ENCODE measurements around the gene ANKRD11.
A peak's percentile ranks its signal among the peaks of the same experiment; 100 is the strongest.
"Not testable (repeated sequence)": the region's sequence is repeated elsewhere in the genome, so short reads cannot be mapped to it uniquely, and the experiment has no call there.

The ANKRD11 gene

GRCh38 chr16:89396156-89396555 is 94.2 kb downstream of the ANKRD11 start:
- no peak overlapping the region for H3K4me3 ChIP-seq (ENCODE audit: low read length)
- DNase-seq (ENCODE audit: low read depth): no peak
- TF ChIP-seq, protein P1, sequence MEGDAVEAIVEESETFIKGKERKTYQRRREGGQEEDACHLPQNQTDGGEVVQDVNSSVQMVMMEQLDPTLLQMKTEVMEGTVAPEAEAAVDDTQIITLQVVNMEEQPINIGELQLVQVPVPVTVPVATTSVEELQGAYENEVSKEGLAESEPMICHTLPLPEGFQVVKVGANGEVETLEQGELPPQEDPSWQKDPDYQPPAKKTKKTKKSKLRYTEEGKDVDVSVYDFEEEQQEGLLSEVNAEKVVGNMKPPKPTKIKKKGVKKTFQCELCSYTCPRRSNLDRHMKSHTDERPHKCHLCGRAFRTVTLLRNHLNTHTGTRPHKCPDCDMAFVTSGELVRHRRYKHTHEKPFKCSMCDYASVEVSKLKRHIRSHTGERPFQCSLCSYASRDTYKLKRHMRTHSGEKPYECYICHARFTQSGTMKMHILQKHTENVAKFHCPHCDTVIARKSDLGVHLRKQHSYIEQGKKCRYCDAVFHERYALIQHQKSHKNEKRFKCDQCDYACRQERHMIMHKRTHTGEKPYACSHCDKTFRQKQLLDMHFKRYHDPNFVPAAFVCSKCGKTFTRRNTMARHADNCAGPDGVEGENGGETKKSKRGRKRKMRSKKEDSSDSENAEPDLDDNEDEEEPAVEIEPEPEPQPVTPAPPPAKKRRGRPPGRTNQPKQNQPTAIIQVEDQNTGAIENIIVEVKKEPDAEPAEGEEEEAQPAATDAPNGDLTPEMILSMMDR (IDR thresholded peaks at IDR 0.05; ENCODE audit: insufficient read depth, low read depth, low read length, missing control alignments): no peak

GRCh38 chr16:89395150-89396142 is 94.9 kb downstream of the ANKRD11 start:
- TF ChIP-seq, protein P1 (IDR thresholded peaks at IDR 0.05; ENCODE audit: insufficient read depth, low read depth, low read length, missing control alignments): no peak
- no peak overlapping the region for H3K4me3 ChIP-seq (ENCODE audit: low read length)
- DNase-seq (ENCODE audit: low read depth): peak; percentile 98

DNA sequence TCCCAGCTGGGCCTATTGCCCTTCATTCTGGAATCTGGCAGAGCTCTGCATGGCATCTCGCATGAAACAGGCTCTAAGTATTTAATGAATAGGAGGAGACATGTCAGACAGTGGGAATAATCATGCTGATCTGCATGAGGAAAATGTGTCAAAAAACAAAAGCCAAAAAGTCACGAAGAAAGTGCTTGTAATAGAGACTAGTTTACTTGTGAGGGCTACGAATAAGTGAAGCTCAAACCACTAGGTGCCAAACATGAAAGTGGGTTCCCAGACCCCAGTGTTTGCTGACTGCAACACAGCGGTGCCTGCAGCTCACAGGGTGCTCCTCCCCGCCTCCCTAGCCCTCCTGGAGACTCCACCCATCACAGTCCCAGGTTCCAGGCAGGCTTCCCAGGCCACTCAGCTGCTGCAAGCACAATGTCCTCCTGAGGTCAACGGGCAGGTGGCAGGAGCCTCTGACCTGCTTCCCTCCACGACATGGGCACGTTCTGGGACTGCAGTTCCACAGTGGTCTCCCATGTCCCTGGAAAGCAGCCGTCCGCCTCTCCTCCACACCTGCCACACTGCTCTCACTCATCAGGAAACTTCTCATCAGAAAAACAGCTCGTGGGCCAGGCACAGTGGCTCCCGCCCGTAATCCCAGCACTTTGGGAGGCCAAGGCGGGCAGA is 96.5 kb downstream of the ANKRD11 start:
- TF ChIP-seq, protein P1 (IDR thresholded peaks at IDR 0.05; ENCODE audit: insufficient read depth, low read depth, low read length, missing control alignments): no peak
- H3K4me3 ChIP-seq (ENCODE audit: low read length): no peak overlapping the region
- peak; percentile 33 for DNase-seq (ENCODE audit: low read depth)

DNA sequence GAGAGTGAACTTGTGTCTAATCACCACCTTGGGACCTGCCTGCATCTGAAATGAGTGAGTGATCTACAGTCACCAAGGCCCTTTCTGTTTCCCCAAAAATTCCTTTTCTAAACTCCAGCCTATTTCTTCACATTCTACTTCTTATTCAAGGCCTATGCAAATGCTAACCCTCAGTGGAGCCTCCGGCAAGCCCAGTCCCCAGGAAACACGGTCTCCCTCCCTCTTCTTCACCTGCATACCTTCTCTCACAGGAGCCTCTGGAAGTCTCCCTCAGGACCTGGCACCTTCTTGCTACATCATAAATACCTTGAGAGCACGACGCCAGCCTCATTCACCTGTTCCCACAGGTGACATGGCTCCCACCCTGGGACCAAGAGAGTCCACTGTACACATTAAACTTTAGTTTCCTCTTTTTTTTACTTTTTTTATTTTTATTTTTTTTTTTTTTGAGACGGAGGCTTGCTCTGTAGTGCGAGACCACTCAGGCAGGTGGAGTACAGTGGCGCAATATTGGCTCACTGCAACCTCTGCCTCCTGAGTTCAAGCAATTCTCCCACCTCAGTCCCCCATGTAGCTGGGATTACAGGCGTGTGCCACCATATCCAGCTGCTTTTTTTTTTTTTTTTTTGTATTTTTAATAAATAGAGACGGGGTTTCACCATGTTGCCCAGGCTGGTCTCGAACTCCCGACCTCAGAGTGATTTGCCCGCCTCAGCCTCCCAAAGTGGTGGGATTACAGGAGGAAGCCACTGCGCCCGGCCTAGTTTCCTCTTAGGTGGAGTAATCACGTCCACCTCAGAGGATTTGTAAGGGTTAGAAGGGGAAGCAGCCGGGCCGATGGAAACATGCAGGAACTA is 97.3 kb downstream of the ANKRD11 start:
- DNase-seq (ENCODE audit: low read depth): no peak
- TF ChIP-seq, protein P1 (IDR thresholded peaks at IDR 0.05; ENCODE audit: insufficient read depth, low read depth, low read length, missing control alignments): no peak
- no peak overlapping the region for H3K4me3 ChIP-seq (ENCODE audit: low read length)

- not testable (repeated sequence) for H3K4me3 ChIP-seq (ENCODE audit: low read length); DNase-seq (ENCODE audit: low read depth)
Observed at GRCh38 chr16:89390224-89390583, 100.2 kb downstream of the ANKRD11 start.

- not testable (repeated sequence) for H3K4me3 ChIP-seq (ENCODE audit: low read length); DNase-seq (ENCODE audit: low read depth)
Observed at GRCh38 chr16:89389504-89390223, 100.7 kb downstream of the ANKRD11 start.

DNA sequence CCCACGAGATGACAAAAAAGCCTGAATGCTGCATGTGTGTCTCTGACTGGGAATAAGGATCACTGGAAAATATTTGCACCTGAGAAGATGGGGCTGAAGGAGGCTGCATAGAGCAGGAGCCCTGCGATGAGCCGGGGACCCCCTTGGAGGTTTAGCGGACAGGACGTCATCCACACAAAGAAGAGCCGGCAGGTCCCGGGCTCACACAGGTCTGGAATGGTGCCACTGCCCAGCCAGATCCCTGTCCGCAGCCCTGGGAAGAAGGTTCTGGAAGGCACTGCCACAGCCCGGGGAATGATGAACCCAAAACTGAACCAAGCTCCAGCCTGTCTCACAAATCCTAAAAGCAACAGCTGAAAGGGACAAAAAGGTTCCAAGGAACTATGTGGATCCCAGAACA is 101.8 kb downstream of the ANKRD11 start:
- H3K4me3 ChIP-seq (ENCODE audit: low read length): no peak overlapping the region
- DNase-seq (ENCODE audit: low read depth): no peak
- TF ChIP-seq, protein P1 (IDR thresholded peaks at IDR 0.05; ENCODE audit: insufficient read depth, low read depth, low read length, missing control alignments): no peak
